ENCODE data around the gene GPR62.
"Not testable (repeated sequence)": the region's sequence is repeated elsewhere in the genome, so short reads cannot be mapped to it uniquely, and the experiment has no call there.

The GPR62 gene, protein sequence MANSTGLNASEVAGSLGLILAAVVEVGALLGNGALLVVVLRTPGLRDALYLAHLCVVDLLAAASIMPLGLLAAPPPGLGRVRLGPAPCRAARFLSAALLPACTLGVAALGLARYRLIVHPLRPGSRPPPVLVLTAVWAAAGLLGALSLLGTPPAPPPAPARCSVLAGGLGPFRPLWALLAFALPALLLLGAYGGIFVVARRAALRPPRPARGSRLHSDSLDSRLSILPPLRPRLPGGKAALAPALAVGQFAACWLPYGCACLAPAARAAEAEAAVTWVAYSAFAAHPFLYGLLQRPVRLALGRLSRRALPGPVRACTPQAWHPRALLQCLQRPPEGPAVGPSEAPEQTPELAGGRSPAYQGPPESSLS

DNA sequence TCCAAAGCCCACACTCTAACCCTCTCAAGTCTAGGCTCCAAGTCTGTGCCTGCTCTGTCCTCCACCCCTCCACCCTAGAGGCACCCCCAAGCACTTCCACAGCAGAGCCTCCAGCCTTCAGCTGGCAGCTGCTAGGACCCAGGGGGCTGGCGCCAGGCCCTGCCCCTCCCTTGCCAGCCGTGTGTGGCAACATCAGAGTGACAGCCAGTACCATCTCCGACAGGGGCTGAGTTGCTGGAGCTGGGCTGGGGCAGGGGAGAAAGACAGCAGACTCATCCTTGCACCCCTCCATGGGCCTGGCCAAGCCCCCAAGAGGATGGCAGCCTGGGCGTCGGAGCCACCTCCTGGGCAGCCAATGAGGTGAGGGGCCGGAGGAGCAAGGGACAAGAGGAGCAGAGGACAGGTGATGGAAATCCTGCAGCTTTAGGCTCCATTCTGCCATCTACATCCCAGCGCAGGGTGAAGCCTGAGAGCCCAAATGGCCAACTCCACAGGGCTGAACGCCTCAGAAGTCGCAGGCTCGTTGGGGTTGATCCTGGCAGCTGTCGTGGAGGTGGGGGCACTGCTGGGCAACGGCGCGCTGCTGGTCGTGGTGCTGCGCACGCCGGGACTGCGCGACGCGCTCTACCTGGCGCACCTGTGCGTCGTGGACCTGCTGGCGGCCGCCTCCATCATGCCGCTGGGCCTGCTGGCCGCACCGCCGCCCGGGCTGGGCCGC, at the start of gene GPR62:
TSS of gene GPR62 (plus strand) at position 207 of the 718 bp plus-strand sequence. CDS start at position 479, 272 bp downstream.
- TF ChIP-seq POLR2A (IDR thresholded peaks at IDR 0.05; ENCODE audit: low read depth, low read length) = no peak
- FAIRE-seq = no peak
- DNase-seq (ENCODE audit: insufficient read length, low spot score) = peak; percentile 44

DNA sequence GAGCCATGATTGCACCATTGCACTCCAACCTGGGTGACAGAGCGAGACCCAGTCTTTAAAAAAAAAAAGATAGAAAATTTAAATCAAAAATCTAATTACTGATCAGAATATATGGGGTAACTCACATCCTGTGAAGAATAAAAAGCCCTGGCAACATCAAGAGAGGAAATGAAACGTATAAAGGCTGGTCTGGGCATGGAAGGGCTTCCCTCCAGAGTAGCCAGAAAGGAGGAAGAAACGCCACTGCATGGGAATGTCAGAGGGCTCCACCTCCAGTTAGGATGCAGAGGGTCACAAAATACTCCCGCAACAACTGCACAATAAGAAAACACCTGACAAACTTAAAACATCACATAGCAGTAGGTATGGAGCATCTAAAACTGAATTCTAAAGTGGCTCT, 47.2 kb upstream of the GPR62 start:
- FAIRE-seq (no peak), DNase-seq (ENCODE audit: insufficient read length, low spot score) (no peak)
- TF ChIP-seq POLR2A (IDR thresholded peaks at IDR 0.05; ENCODE audit: low read depth, low read length) = no peak

DNA sequence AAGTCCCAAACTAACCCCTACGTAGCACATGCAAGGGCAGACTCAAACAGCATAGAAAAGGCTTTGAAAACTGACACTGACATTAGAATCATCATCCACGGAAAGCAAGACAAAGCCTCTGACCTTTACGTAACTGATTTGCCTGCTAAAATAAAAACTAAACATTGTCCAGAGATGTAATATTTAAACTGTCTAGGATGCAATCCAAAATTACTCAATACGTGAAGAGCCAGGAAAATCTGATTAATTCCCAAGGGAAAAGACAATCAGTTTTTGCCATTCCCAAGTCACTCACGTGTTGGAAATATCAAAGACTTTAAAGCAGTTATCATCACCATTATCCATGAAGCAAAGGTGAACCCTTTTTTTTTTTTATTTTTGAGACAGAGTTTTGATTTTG, 38.8 kb upstream of the GPR62 start:
- FAIRE-seq (no peak), DNase-seq (ENCODE audit: insufficient read length, low spot score) (no peak)
- TF ChIP-seq POLR2A (IDR thresholded peaks at IDR 0.05; ENCODE audit: low read depth, low read length) = no peak

DNA sequence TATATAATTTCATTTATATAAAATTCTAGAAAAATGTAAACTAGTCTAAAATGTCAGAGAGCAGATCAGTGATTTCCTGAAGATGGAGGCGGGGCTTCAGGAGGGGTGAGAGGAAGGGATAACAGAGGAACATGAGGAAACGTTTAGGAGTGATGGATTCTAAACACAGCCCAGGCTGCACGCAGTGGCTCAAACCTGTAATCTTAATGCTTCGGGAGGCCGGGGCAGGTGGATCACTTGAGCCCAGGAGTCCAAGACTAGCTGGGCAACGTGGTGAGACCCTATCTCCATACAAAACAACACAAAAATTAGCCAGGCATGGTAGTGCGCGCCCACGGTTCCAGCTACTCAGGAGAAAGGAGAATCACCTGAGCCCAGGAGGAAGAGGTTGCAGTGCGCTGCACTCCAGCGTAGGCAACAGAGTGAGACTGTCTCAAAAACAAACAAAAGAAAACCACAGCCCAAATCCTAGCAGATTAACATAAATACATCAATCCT, 34.1 kb upstream of the GPR62 start:
- no peak for TF ChIP-seq POLR2A (IDR thresholded peaks at IDR 0.05; ENCODE audit: low read depth, low read length)
- DNase-seq (ENCODE audit: insufficient read length, low spot score) (no peak), FAIRE-seq (no peak)

DNA sequence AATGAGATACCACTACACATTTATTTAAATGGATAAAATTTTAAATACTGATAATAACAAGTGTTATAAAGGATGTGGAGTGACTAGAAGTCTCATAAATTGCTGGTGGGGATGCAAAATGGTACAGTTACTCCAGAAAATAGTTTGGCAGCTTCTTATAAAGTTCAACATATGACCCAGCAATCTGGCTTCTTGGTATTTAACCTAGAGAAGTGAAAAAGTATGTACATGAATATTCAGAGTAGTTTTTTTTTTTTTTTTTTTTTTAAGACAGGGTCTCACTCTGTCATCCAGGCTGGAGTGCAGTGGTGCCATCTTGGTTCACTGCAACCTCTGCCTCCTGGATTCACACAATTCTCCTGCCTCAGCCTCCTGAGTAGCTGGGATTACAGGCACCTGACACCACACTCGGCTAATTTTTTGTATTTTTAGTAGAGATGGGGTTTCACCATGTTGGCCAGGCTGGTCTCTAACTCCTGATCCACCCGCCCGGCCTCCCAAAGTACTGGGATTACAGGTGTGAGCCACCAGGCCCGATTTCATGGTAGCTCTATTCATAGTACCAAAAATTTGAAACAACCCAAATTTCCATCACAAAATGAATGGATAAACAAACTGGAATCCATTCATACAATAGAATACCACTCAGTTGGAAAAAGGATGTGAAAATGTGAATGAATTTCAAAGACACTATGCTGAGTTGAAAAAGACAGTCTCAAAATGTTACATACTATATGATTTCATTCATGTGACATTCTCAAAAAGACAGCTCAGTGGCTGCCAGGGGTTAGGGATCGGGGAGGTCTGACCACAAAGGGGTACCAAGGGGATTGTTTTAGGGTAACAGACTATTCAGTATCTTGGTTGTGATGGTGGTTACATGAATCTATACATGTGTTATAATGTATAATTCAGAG, 27.9 kb upstream of the GPR62 start:
- no peak for TF ChIP-seq POLR2A (IDR thresholded peaks at IDR 0.05; ENCODE audit: low read depth, low read length)
- FAIRE-seq = no peak
- DNase-seq (ENCODE audit: insufficient read length, low spot score) = no peak

DNA sequence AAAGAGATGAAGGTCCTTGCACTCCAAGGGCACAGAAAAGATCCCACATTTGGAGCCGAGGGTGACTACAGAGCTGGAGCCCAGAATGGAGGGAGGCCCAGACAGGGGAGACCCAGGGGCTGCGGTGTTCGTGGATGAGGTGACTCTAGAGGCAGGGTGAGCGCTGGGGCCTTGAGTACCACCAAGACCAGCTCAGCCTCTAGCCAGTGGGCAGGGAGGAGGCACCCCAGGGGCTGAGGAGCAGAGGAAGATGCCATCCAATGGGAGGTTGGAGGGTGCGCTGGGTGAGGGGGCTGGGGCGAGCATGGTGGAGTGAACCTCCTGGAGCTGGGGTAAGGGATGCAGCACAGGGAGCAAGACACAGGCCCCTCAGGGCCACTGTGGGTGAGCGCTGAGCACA, 26.7 kb upstream of the GPR62 start:
- DNase-seq (ENCODE audit: insufficient read length, low spot score) (no peak), FAIRE-seq (no peak)
- TF ChIP-seq POLR2A (IDR thresholded peaks at IDR 0.05; ENCODE audit: low read depth, low read length) = no peak

DNA sequence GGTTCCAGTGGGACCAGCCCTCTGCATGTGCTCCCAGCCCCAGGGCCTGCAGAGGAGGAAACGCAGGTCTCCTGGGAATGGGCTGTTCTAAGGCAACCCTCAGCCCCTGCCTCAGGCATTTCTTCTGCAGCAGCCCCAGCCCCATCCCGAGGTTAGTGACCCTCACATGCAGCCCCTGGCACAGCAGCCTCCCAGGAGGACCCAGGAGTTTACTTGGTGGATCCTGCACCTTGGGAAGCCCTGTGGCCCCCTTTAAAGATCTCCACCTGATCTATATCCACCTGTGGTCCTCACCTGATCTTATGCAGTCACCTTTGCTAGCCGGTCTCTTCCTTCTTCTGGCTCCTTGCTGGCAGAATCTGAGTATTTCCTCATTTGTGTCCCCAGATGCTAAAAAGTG, 26.2 kb upstream of the GPR62 start:
- not testable (repeated sequence) for FAIRE-seq; DNase-seq (ENCODE audit: insufficient read length, low spot score)

DNA sequence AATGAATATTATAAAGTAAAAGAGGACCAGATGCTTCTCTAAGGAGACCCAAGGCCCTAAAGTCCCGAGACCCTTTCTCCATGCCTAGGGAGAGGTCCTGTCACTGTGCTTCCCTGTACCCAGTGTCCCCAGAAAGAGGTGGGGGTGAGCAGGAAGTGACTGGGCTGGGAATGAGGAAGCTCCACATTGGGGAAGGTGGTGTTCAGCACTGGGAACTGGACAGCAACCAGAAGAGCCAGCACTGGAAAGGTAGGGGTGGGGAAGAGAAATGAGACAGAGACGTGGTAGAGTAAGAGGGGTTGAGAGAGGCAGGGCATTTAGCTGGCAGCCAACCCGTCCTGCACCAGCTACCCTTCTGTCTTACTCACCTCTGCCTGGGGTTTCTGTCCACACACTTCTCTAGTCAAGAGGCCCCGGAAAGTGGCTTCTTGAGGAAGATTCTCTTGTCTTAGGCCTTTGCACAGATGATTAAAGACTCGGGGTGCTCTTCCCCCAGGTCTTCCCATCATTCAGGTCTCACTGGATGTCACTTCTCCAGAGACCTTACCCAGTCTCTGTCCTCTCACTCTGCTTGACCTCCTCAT, 25.7 kb upstream of the GPR62 start:
- DNase-seq (ENCODE audit: insufficient read length, low spot score) (peak; percentile 34), FAIRE-seq (no peak)
- TF ChIP-seq POLR2A (IDR thresholded peaks at IDR 0.05; ENCODE audit: low read depth, low read length) = no peak

DNA sequence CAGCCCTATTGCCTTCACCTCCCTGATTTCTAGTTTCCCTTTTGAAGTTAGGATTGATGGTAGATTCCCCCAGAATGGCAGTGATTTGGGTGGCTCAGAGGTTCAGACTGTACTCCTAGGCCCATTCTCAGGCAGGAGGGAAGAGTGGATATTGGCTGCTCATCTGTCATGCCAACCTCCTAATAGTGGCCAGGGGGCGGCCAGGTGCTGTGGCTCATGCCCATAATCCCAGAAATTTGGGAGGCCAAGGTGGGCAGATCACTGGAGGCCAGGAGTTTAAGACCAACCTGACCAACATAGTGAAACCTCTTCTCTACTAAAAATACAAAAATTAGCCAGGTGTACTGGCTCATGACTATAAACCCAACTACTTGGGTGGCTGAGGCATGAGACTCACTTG, 24.7 kb upstream of the GPR62 start:
- FAIRE-seq = no peak

DNA sequence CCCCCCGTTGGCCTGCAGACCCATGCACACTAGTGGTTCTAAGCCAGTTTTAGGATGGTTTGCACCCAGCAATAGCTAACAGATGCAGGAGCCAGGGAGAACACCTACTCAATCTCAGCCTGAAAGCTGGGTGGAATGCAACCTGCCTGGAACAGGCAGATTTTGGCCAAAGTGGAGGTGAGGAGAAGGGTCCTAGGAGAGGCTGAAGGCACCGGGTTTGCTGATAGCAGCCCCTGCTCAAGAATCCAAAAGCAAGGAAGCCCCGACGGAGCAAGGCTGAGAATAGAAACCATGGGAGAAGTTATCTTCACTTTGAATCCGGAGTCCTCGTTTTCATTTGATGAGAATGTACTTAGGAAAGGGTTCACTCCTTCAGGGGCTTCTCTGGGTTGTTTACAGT, 23.4 kb upstream of the GPR62 start:
- TF ChIP-seq POLR2A (IDR thresholded peaks at IDR 0.05; ENCODE audit: low read depth, low read length) = no peak
- no peak for FAIRE-seq
- DNase-seq (ENCODE audit: insufficient read length, low spot score) = no peak

More for the DNA sequence above, 24.7 kb upstream of the GPR62 start:
- DNase-seq (ENCODE audit: insufficient read length, low spot score) = no peak
- TF ChIP-seq POLR2A (IDR thresholded peaks at IDR 0.05; ENCODE audit: low read depth, low read length) = no peak

DNA sequence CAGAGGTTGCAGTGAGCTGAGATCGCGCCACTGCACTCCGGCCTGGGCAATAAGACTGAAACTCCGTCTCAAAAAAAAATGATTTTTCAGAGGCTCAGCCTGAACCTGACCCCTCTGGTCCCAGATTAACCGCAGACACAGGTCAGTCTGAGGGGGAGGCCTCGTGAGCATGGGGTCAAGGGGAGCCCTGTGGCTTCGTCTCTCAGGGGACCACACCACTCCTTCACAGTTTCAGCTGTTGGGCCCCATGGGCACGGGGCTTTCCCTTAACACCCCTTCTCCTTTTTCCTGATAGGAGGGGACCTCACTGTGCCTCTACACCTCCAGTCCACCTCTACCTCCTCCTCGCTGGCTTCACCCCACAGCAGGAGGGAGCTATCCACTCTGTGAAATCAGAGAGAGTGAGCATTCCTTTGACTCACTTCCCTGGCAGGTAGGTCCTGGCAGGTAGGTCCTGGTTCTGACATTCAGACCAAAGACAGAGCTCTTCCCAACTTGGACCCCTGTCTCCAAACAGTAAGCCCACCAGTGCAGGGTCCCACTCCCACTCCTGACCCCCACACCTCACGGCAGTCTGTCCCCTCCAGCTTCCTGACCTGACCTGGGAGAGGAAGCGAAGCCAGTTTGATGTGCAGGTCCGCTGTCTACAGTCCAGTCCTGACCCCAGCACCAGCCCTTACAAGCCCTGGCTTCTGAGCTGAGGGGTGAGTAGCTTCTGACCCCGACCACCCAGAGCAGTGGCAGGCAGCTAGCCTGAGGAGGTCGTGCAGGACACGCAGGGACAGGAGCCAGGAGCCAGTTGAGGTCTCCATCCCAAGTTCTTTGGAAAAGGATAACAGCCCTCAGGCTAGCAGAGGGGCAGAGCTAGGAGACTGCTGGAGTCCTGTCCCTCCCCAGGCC, 22.5 kb upstream of the GPR62 start:
- no peak for TF ChIP-seq POLR2A (IDR thresholded peaks at IDR 0.05; ENCODE audit: low read depth, low read length)
- DNase-seq (ENCODE audit: insufficient read length, low spot score) (no peak), FAIRE-seq (no peak)

DNA sequence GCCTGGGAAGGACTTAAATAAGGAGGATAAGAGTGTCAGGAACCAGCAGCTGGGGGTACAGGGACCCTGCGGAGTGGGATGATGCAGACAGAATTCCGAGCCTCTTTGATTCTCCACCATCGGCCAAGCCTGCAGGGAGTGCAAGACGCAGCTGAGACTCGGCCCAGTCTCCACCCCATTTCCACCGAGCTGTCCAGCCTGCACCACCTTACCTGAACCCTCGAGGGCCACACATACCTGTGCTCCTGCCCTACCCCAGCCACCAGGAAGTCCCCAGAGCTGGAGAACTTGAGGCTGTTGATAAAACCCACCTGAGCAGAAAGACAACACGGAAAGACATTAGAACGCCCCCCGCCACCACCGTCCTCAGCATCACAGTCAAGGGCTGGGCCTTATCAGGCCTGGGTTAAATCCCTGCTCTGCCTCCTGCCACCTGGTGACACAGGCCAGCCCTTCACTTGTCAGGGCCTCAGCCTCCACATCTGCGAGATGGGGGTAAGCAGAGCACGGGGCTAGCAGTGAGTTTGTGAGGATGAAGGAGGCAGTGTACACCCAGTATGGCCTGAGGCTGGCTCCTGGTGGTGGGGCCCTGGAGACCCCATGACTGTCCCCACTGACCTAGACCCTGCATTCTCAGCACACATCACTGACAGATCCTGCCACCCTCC, 21.6 kb upstream of the GPR62 start:
- FAIRE-seq (no peak), DNase-seq (ENCODE audit: insufficient read length, low spot score) (no peak)
- TF ChIP-seq POLR2A (IDR thresholded peaks at IDR 0.05; ENCODE audit: low read depth, low read length) = no peak

All from H54 (cell line).